GM13976 (cell line): ENCODE measurements around the gene GPNMB.

Experiments
- DNase-seq: peaks from one replicate; pipeline ENCODE4 v3.0.0; 2012; ENCODE audit warnings: low spot score
- in situ Hi-C: fragments of 300-500 bp; cut with MboI; formaldehyde crosslinking; loops from one replicate; pipeline ENCODE4 v1.12.0; 2022; ENCODE audit warnings: low sequenced_read_pairs, mixed read lengths, inconsistent platforms; ENCODE audit not compliant: unreplicated experiment
- TF ChIP-seq, protein P1 (sequence below): IDR thresholded peaks from 2 replicates; pipeline ENCODE4 v1.5.1; 2012; ENCODE audit warnings: borderline replicate concordance, mild to moderate bottlenecking; ENCODE audit not compliant: insufficient read depth; ENCODE audit errors: extremely low read depth, missing control alignments, control extremely low read depth

Gene GPNMB

DNA sequence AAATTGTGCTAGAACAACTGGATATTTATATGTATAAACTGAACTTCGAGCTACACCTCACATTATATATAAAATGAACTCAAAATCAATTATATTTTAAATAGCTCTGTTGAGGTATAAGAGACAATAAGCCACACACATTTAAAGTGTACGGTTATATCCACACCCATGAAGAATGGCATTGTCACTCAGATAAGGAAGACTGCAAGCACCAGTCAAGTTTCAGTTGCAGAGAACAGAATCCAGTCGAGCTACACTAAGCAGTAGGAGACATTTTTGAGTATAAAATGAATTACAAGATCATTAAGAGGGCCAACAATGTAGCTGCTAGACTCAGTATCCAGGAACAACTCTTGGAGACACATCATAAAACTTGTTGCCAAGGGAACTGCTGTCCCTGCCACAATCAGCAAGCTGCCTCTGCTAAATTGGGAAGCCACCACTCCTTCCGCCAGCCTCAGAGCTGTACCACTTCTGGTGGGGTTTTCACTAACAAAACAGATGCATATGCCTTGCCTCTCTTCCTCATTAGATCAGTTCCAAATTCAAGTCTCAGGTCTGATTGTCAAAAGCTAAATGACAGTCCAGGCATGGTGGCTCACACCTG, 19.6 kb upstream of the GPNMB start:
- in situ Hi-C loops = no loop called here
- TF ChIP-seq, protein P1, sequence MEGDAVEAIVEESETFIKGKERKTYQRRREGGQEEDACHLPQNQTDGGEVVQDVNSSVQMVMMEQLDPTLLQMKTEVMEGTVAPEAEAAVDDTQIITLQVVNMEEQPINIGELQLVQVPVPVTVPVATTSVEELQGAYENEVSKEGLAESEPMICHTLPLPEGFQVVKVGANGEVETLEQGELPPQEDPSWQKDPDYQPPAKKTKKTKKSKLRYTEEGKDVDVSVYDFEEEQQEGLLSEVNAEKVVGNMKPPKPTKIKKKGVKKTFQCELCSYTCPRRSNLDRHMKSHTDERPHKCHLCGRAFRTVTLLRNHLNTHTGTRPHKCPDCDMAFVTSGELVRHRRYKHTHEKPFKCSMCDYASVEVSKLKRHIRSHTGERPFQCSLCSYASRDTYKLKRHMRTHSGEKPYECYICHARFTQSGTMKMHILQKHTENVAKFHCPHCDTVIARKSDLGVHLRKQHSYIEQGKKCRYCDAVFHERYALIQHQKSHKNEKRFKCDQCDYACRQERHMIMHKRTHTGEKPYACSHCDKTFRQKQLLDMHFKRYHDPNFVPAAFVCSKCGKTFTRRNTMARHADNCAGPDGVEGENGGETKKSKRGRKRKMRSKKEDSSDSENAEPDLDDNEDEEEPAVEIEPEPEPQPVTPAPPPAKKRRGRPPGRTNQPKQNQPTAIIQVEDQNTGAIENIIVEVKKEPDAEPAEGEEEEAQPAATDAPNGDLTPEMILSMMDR = no peak
- DNase-seq = no peak

DNA sequence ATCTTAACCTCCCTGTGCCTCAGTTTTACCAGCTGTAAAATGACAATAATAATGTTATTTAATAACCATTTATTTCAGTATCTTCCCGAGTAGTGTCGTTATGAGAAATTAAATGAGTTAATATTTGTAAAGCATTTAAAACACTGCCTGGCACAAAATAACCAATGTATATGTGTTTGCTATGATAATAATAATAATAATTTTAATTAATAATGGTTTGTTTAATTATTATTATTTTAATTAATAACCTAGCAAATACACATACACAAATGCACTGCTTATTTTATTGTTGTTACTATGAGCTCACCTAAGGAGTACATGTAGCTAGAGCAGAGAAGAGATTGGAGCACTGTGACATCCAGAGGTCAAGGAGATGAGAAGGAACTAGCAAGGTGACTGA, 18.2 kb upstream of the GPNMB start:
- DNase-seq = no peak
- in situ Hi-C loops = no loop called here
- TF ChIP-seq, protein P1 = no peak

DNA sequence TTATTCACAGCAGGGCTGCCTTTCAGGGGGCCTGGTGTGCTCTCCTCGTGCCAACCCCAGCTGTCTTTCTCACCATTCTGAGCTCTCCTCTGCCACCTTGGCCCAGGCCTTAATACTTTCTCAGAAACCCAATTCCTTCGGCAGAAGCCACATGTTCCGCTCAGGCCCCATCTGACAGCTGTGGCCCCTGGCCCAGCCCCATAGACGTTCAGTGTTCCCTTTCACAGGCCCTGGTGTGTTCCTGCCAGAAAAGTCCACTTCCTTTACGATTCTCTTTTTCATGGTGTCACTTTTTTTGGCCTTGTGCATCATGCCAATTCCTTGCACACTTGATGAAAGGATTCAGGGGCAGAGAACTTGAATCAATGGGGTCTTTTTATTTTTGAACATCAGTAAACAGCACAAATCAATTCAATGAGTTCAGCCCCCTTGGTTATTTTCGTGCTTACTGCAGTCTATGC, 15.9 kb upstream of the GPNMB start:
- DNase-seq = no peak
- in situ Hi-C loops = no loop called here
- TF ChIP-seq, protein P1 = no peak

DNA sequence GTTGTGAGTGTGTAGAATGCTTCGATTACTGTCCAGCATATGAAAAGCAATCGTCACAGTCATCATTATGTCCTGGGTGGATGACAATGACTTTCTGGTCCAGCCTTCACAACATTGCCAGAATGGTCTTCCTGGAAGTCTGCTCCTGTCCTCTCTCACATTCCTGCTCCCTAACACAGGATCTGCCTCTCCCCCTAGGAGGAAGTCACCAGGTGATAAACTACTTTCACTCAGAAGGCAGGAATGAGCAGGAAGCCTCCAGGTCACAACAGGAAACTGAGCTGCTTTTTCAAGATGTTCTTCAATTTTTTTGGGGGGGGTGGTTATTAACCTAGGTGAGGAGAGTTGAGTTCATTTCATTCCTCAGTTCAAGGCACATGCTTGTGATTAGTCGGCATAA, 13.6 kb upstream of the GPNMB start:
- TF ChIP-seq, protein P1 = no peak
- in situ Hi-C loops = no loop called here
- DNase-seq = no peak

DNA sequence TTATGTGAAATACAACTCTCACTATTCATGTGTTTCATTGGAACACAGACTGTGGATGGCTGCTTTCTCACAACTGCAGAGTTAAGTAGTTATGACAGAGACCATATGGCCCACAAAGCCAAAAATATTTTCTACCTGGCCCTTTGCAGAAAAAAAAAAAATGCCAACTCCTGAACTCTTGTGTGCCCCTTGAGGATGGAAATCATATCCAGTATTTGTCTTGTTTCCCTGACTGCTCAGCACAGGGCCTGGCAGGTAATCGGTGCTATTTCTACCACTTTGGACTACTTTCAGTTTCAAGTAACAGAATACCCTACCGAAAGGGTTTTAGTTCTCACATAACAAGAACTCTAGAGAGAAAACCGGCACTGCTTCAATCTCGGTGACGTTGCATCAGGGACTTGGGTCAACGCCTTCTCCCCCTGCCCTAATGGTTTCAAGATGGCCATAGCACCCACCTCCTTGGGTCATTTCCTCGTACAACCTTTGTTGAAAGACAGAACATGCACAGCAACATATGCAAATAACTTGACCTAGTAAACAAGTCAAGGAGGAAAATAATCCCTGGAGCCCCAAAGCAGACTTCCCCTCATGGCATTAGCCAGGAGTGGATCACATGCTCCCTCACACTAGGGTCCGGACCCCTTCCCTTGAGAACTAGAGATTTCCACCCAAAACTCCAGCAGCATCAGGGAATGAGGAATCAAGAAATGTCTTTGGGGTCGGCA, 11.8 kb upstream of the GPNMB start:
- TF ChIP-seq, protein P1 = no peak
- in situ Hi-C loops = no loop called here
- peak; percentile 61 for DNase-seq

DNA sequence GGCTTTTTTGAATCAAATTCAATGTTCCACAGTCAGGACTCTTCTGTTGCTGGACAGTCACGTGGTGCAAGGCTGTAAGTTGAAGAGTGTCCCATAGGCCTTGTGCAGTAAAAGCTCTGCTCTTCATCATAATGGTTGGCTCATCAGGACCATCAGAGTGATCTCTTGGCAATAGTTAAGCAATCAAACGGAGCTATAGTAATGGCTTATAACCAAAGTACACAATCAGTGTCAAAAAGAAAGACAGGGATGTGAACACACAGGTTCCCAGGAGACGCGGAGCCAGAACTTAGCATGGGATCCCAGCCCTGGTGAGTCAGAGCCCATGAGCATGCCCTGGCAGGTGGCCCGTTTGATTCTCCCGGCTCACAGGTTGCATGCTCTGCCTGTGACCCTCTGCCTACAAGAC, 10.8 kb upstream of the GPNMB start:
- TF ChIP-seq, protein P1 = no peak
- DNase-seq = no peak
- in situ Hi-C loops = no loop called here
